ENCODE results near the gene SLC37A3.
"Not testable (repeated sequence)": the region's sequence is repeated elsewhere in the genome, so short reads cannot be mapped to it uniquely, and the experiment has no call there.

The SLC37A3 gene

GRCh38 chr7:140423501-140423900 is 25.2 kb upstream of the SLC37A3 start:
- H3K4me1 ChIP-seq (ENCODE audit: control insufficient read depth in 1 of 2, insufficient read depth in 2 of 2, low read length in 2 of 2) = no peaks in the 10 kb centered on the region
- no peaks in the 10 kb centered on the region for H3K9me3 ChIP-seq (ENCODE audit: control insufficient read depth in 1 of 2, low read length in 2 of 2)
- no peak overlapping the region for H3K27ac ChIP-seq (ENCODE audit: low read depth, low read length)
- no peak overlapping the region for H3K4me3 ChIP-seq (ENCODE audit: low read depth in 1 of 2, low read length in 2 of 2)
- H3K27me3 ChIP-seq (ENCODE audit: control insufficient read depth in 1 of 2, insufficient read depth in 2 of 2, low read length in 2 of 2) = no peaks in the 10 kb centered on the region
- H3K36me3 ChIP-seq (ENCODE audit: control insufficient read depth in 1 of 2, insufficient read depth in 2 of 2, low read length in 2 of 2) = peaks cover 0 to 5% of the 10 kb centered on the region in 2 donors
- no peak overlapping the region for H3K9ac ChIP-seq (ENCODE audit: low read depth in 1 of 2, low read length in 2 of 2)

- Histone ChIP-seq H3K9me3 (ENCODE audit: control insufficient read depth in 1 of 2, low read length in 2 of 2) (no peaks in the 10 kb centered on the region), H3K4me1 (ENCODE audit: control insufficient read depth in 1 of 2, insufficient read depth in 2 of 2, low read length in 2 of 2) (peaks cover 0 to 4% of the 10 kb centered on the region in 2 donors), H3K4me3 (ENCODE audit: low read depth in 1 of 2, low read length in 2 of 2) (no peak overlapping the region), H3K27ac (ENCODE audit: low read depth, low read length) (no peak overlapping the region), H3K36me3 (ENCODE audit: control insufficient read depth in 1 of 2, insufficient read depth in 2 of 2, low read length in 2 of 2) (peaks cover 0 to 5% of the 10 kb centered on the region in 2 donors), H3K27me3 (ENCODE audit: control insufficient read depth in 1 of 2, insufficient read depth in 2 of 2, low read length in 2 of 2) (no peaks in the 10 kb centered on the region), H3K9ac (ENCODE audit: low read depth in 1 of 2, low read length in 2 of 2) (no peak overlapping the region)
Measured at GRCh38 chr7:140421521-140421920, 23.2 kb upstream of the SLC37A3 start.

GRCh38 chr7:140418653-140419052 is 20.3 kb upstream of the SLC37A3 start:
- Histone ChIP-seq H3K36me3 (ENCODE audit: control insufficient read depth in 1 of 2, insufficient read depth in 2 of 2, low read length in 2 of 2) (no peaks in the 10 kb centered on the region), H3K27ac (ENCODE audit: low read depth, low read length) (no peak overlapping the region), H3K4me3 (ENCODE audit: low read depth in 1 of 2, low read length in 2 of 2) (no peak overlapping the region), H3K9me3 (ENCODE audit: control insufficient read depth in 1 of 2, low read length in 2 of 2) (no peaks in the 10 kb centered on the region), H3K4me1 (ENCODE audit: control insufficient read depth in 1 of 2, insufficient read depth in 2 of 2, low read length in 2 of 2) (peaks cover 0 to 4% of the 10 kb centered on the region in 2 donors), H3K27me3 (ENCODE audit: control insufficient read depth in 1 of 2, insufficient read depth in 2 of 2, low read length in 2 of 2) (no peaks in the 10 kb centered on the region), H3K9ac (ENCODE audit: low read depth in 1 of 2, low read length in 2 of 2) (no peak overlapping the region)

GRCh38 chr7:140418156-140418472 is 19.8 kb upstream of the SLC37A3 start:
- H3K4me1 ChIP-seq (ENCODE audit: control insufficient read depth in 1 of 2, insufficient read depth in 2 of 2, low read length in 2 of 2); H3K27ac ChIP-seq (ENCODE audit: low read depth, low read length); H3K4me3 ChIP-seq (ENCODE audit: low read depth in 1 of 2, low read length in 2 of 2); H3K9me3 ChIP-seq (ENCODE audit: control insufficient read depth in 1 of 2, low read length in 2 of 2); H3K36me3 ChIP-seq (ENCODE audit: control insufficient read depth in 1 of 2, insufficient read depth in 2 of 2, low read length in 2 of 2); H3K27me3 ChIP-seq (ENCODE audit: control insufficient read depth in 1 of 2, insufficient read depth in 2 of 2, low read length in 2 of 2); H3K9ac ChIP-seq (ENCODE audit: low read depth in 1 of 2, low read length in 2 of 2): not testable (repeated sequence)

- H3K4me3 ChIP-seq (ENCODE audit: low read depth in 1 of 2, low read length in 2 of 2) = no peak overlapping the region
Measured at GRCh38 chr7:140417456-140418155, 19.3 kb upstream of the SLC37A3 start.

GRCh38 chr7:140416560-140416959 is 18.2 kb upstream of the SLC37A3 start:
- Histone ChIP-seq H3K4me3 (ENCODE audit: low read depth in 1 of 2, low read length in 2 of 2) (no peak overlapping the region), H3K4me1 (ENCODE audit: control insufficient read depth in 1 of 2, insufficient read depth in 2 of 2, low read length in 2 of 2) (peaks cover 0 to 4% of the 10 kb centered on the region in 2 donors), H3K9me3 (ENCODE audit: control insufficient read depth in 1 of 2, low read length in 2 of 2) (no peaks in the 10 kb centered on the region), H3K36me3 (ENCODE audit: control insufficient read depth in 1 of 2, insufficient read depth in 2 of 2, low read length in 2 of 2) (peaks cover 0 to 3% of the 10 kb centered on the region in 2 donors), H3K27me3 (ENCODE audit: control insufficient read depth in 1 of 2, insufficient read depth in 2 of 2, low read length in 2 of 2) (no peaks in the 10 kb centered on the region), H3K9ac (ENCODE audit: low read depth in 1 of 2, low read length in 2 of 2) (no peak overlapping the region), H3K27ac (ENCODE audit: low read depth, low read length) (no peak overlapping the region)

More at GRCh38 chr7:140417456-140418155, 19.3 kb upstream of the SLC37A3 start:
- Histone ChIP-seq H3K27me3 (ENCODE audit: control insufficient read depth in 1 of 2, insufficient read depth in 2 of 2, low read length in 2 of 2) (no peaks in the 10 kb centered on the region), H3K4me1 (ENCODE audit: control insufficient read depth in 1 of 2, insufficient read depth in 2 of 2, low read length in 2 of 2) (peaks cover 0 to 4% of the 10 kb centered on the region in 2 donors), H3K9ac (ENCODE audit: low read depth in 1 of 2, low read length in 2 of 2) (no peak overlapping the region), H3K9me3 (ENCODE audit: control insufficient read depth in 1 of 2, low read length in 2 of 2) (no peaks in the 10 kb centered on the region), H3K27ac (ENCODE audit: low read depth, low read length) (no peak overlapping the region), H3K36me3 (ENCODE audit: control insufficient read depth in 1 of 2, insufficient read depth in 2 of 2, low read length in 2 of 2) (no peaks in the 10 kb centered on the region)

GRCh38 chr7:140415816-140416215 is 17.5 kb upstream of the SLC37A3 start:
- not testable (repeated sequence) for H3K9me3 ChIP-seq (ENCODE audit: control insufficient read depth in 1 of 2, low read length in 2 of 2)

GRCh38 chr7:140415361-140415760 is 17.0 kb upstream of the SLC37A3 start:
- Histone ChIP-seq H3K27ac (ENCODE audit: low read depth, low read length) (no peak overlapping the region), H3K27me3 (ENCODE audit: control insufficient read depth in 1 of 2, insufficient read depth in 2 of 2, low read length in 2 of 2) (no peaks in the 10 kb centered on the region), H3K9ac (ENCODE audit: low read depth in 1 of 2, low read length in 2 of 2) (no peak overlapping the region), H3K9me3 (ENCODE audit: control insufficient read depth in 1 of 2, low read length in 2 of 2) (no peaks in the 10 kb centered on the region), H3K4me3 (ENCODE audit: low read depth in 1 of 2, low read length in 2 of 2) (no peak overlapping the region), H3K4me1 (ENCODE audit: control insufficient read depth in 1 of 2, insufficient read depth in 2 of 2, low read length in 2 of 2) (peaks cover 0 to 4% of the 10 kb centered on the region in 2 donors), H3K36me3 (ENCODE audit: control insufficient read depth in 1 of 2, insufficient read depth in 2 of 2, low read length in 2 of 2) (peaks cover 0 to 3% of the 10 kb centered on the region in 2 donors)

More at GRCh38 chr7:140415816-140416215, 17.5 kb upstream of the SLC37A3 start:
- not testable (repeated sequence) for H3K9ac ChIP-seq (ENCODE audit: low read depth in 1 of 2, low read length in 2 of 2); H3K4me1 ChIP-seq (ENCODE audit: control insufficient read depth in 1 of 2, insufficient read depth in 2 of 2, low read length in 2 of 2); H3K27ac ChIP-seq (ENCODE audit: low read depth, low read length); H3K27me3 ChIP-seq (ENCODE audit: control insufficient read depth in 1 of 2, insufficient read depth in 2 of 2, low read length in 2 of 2); H3K36me3 ChIP-seq (ENCODE audit: control insufficient read depth in 1 of 2, insufficient read depth in 2 of 2, low read length in 2 of 2); H3K4me3 ChIP-seq (ENCODE audit: low read depth in 1 of 2, low read length in 2 of 2)

GRCh38 chr7:140404565-140405065 is 6.3 kb upstream of the SLC37A3 start:
- Histone ChIP-seq H3K9me3 (ENCODE audit: control insufficient read depth in 1 of 2, low read length in 2 of 2) (no peaks in the 10 kb centered on the region), H3K4me1 (ENCODE audit: control insufficient read depth in 1 of 2, insufficient read depth in 2 of 2, low read length in 2 of 2) (peaks cover 5 to 11% of the 10 kb centered on the region in 2 donors), H3K4me3 (ENCODE audit: low read depth in 1 of 2, low read length in 2 of 2) (peak overlapping the region; percentile 95 to 97), H3K27ac (ENCODE audit: low read depth, low read length) (no peak overlapping the region), H3K27me3 (ENCODE audit: control insufficient read depth in 1 of 2, insufficient read depth in 2 of 2, low read length in 2 of 2) (peaks cover 0 to 5% of the 10 kb centered on the region in 2 donors), H3K9ac (ENCODE audit: low read depth in 1 of 2, low read length in 2 of 2) (peak overlapping the region in 1 of 2 donors; percentile 83), H3K36me3 (ENCODE audit: control insufficient read depth in 1 of 2, insufficient read depth in 2 of 2, low read length in 2 of 2) (peaks cover 0 to 5% of the 10 kb centered on the region in 2 donors)

GRCh38 chr7:140403878-140404564 is 5.7 kb upstream of the SLC37A3 start, which contains the start of gene RAB19:
Gene RAB19, plus strand, starts transcription at chr7:140404058. Its CDS starts 3,589 bp downstream, at chr7:140407647.
- Histone ChIP-seq H3K9ac (ENCODE audit: low read depth in 1 of 2, low read length in 2 of 2) (peak within 1 kb of the TSS; percentile 78 to 83), H3K4me1 (ENCODE audit: control insufficient read depth in 1 of 2, insufficient read depth in 2 of 2, low read length in 2 of 2) (peaks cover 5 to 11% of the 10 kb centered on the region in 2 donors), H3K4me3 (ENCODE audit: low read depth in 1 of 2, low read length in 2 of 2) (peak within 1 kb of the TSS; percentile 95 to 97), H3K36me3 (ENCODE audit: control insufficient read depth in 1 of 2, insufficient read depth in 2 of 2, low read length in 2 of 2) (peaks cover 0 to 5% of the 10 kb centered on the region in 2 donors), H3K27ac (ENCODE audit: low read depth, low read length) (no peak within 1 kb of the TSS), H3K27me3 (ENCODE audit: control insufficient read depth in 1 of 2, insufficient read depth in 2 of 2, low read length in 2 of 2) (peaks cover 0 to 5% of the 10 kb centered on the region in 2 donors), H3K9me3 (ENCODE audit: control insufficient read depth in 1 of 2, low read length in 2 of 2) (no peaks in the 10 kb centered on the region)
